H9 (cell line): ENCODE data around the gene TOM1L2. TPM values are rescaled to one million over a fixed set of nuclear protein-coding genes. Genes with fewer than 3 reads are reported as not detected.

Source experiments
- DNase-seq: peaks from one replicate; pipeline ENCODE4 v3.0.0-alpha.2; 2017
- H2AFZ ChIP-seq: one replicate; pipeline ENCODE4 v1.6.1; 2013; ENCODE audit warnings: mild to moderate bottlenecking, low read length, control low read depth, moderate library complexity
- H2AK5ac ChIP-seq: 2 replicates; pipeline ENCODE4 v1.6.1; 2013; ENCODE audit warnings: low read length, control low read depth, mixed read lengths; ENCODE audit not compliant: insufficient read length
- H2BK120ac ChIP-seq: one replicate; pipeline ENCODE4 v1.6.1; 2013; ENCODE audit warnings: low read depth, mild to moderate bottlenecking, low read length, control low read depth, inconsistent platforms; ENCODE audit not compliant: poor library complexity, severe bottlenecking
- H2BK12ac ChIP-seq: 2 replicates; pipeline ENCODE4 v1.6.1; 2013; ENCODE audit warnings: low read length, control low read depth, mixed read lengths, low read depth; ENCODE audit not compliant: insufficient read length
- H2BK15ac ChIP-seq: 2 replicates; pipeline ENCODE4 v1.6.1; 2013; ENCODE audit warnings: low read depth, low read length, control low read depth
- H2BK20ac ChIP-seq: one replicate; pipeline ENCODE4 v1.6.1; 2013; ENCODE audit warnings: low read depth, mild to moderate bottlenecking, low read length, control low read depth, inconsistent platforms; ENCODE audit not compliant: poor library complexity, severe bottlenecking
- H2BK5ac ChIP-seq: 2 replicates; pipeline ENCODE4 v1.6.1; 2013; ENCODE audit warnings: low read length, control low read depth, mixed read lengths; ENCODE audit not compliant: insufficient read length
- H3K14ac ChIP-seq: 2 replicates; pipeline ENCODE4 v1.6.1; 2013; ENCODE audit warnings: low read length, control low read depth; ENCODE audit not compliant: insufficient read depth
- H3K18ac ChIP-seq: 2 replicates; pipeline ENCODE4 v1.6.1; 2013; ENCODE audit warnings: low read depth, mild to moderate bottlenecking, mixed read lengths, low read length, control low read depth; ENCODE audit not compliant: insufficient read length
- H3K23ac ChIP-seq: 2 replicates; pipeline ENCODE4 v1.6.1; 2013; ENCODE audit warnings: low read length, control low read depth, mixed read lengths, low read depth; ENCODE audit not compliant: insufficient read length
- H3K23me2 ChIP-seq: 2 replicates; pipeline ENCODE4 v1.6.1; 2013; ENCODE audit warnings: low read depth, mild to moderate bottlenecking, mixed read lengths, low read length, control low read depth; ENCODE audit not compliant: insufficient read length, poor library complexity, severe bottlenecking
- H3K27ac ChIP-seq: 2 replicates; pipeline ENCODE4 v1.5.1; 2013; ENCODE audit warnings: low read length, control low read depth, mixed read lengths, low read depth; ENCODE audit not compliant: insufficient read length
- H3K27me3 ChIP-seq: 2 replicates; pipeline ENCODE4 v1.6.1; 2013; ENCODE audit warnings: low read length, control low read depth, inconsistent platforms; ENCODE audit not compliant: insufficient read depth
- H3K4ac ChIP-seq: 2 replicates; pipeline ENCODE4 v1.6.1; 2013; ENCODE audit warnings: low read depth, mild to moderate bottlenecking, control low read depth, inconsistent platforms, low read length, moderate library complexity
- H3K4me1 ChIP-seq: 2 replicates; pipeline ENCODE4 v1.6.1; 2013; ENCODE audit warnings: low read length, control low read depth, inconsistent platforms; ENCODE audit not compliant: insufficient read depth
- H3K4me2 ChIP-seq: 2 replicates; pipeline ENCODE4 v1.6.1; 2013; ENCODE audit warnings: low read length, control low read depth, mixed read lengths; ENCODE audit not compliant: insufficient read length, insufficient read depth
- H3K56ac ChIP-seq: 2 replicates; pipeline ENCODE4 v1.6.1; 2013; ENCODE audit warnings: low read depth, mild to moderate bottlenecking, mixed read lengths, low read length, control low read depth; ENCODE audit not compliant: insufficient read length
- H3K79me1 ChIP-seq: 2 replicates; pipeline ENCODE4 v1.6.1; 2013; ENCODE audit warnings: low read depth, mild to moderate bottlenecking, moderate library complexity, low read length, control low read depth, inconsistent platforms; ENCODE audit not compliant: insufficient read depth, poor library complexity, severe bottlenecking
- H3K79me2 ChIP-seq: 2 replicates; pipeline ENCODE4 v1.6.1; 2013; ENCODE audit warnings: low read length, control low read depth, inconsistent platforms; ENCODE audit not compliant: insufficient read depth
- H3K9ac ChIP-seq: 2 replicates; pipeline ENCODE4 v1.6.1; 2013; ENCODE audit warnings: low read length, control low read depth, mixed read lengths; ENCODE audit not compliant: insufficient read length; ENCODE audit errors: extremely low read depth
- H3K9me3 ChIP-seq: one replicate; pipeline ENCODE4 v1.6.1; 2013; ENCODE audit warnings: low read depth, low read length, inconsistent platforms; ENCODE audit not compliant: control insufficient read depth
- H3T11ph ChIP-seq: one replicate; pipeline ENCODE4 v1.6.1; 2013; ENCODE audit warnings: mild to moderate bottlenecking, low read length, control low read depth, inconsistent platforms
- H4K20me1 ChIP-seq: one replicate; pipeline ENCODE4 v1.6.1; 2013; ENCODE audit not compliant: control insufficient read depth, insufficient read length, insufficient read depth
- H4K5ac ChIP-seq: 2 replicates; pipeline ENCODE4 v1.6.1; 2013; ENCODE audit warnings: low read depth, mild to moderate bottlenecking, mixed read lengths, low read length, control low read depth; ENCODE audit not compliant: insufficient read length
- H4K8ac ChIP-seq: replicated peaks from 2 replicates; pipeline ENCODE4 v1.6.1; 2013; ENCODE audit warnings: low read length, control low read depth, mixed read lengths, low read depth; ENCODE audit not compliant: insufficient read length
- H4K91ac ChIP-seq: 2 replicates; pipeline ENCODE4 v1.6.1; 2013; ENCODE audit warnings: low read depth, mild to moderate bottlenecking, moderate library complexity, mixed read lengths, low read length, control low read depth; ENCODE audit not compliant: insufficient read length
- H3K27ac Mint-ChIP-seq, 3 experiments: 2 replicates in 2 of 3; 3 replicates in 1 of 3; pipeline ENCODE4 v1.8.0; 2020 to 2021; ENCODE audit warnings: mixed read lengths in 3 of 3, mild to moderate bottlenecking in 1 of 3, moderate library complexity in 1 of 3
- H3K27me3 Mint-ChIP-seq: 2 replicates; pipeline ENCODE4 v1.8.0; 2021; ENCODE audit warnings: low read depth, mild to moderate bottlenecking, moderate library complexity, mixed read lengths
- H3K36me3 Mint-ChIP-seq, 3 experiments: 2 replicates in 2 of 3; 3 replicates in 1 of 3; pipeline ENCODE4 v1.8.0; 2020 to 2021; ENCODE audit warnings: low read depth in 3 of 3, mixed read lengths in 3 of 3; ENCODE audit not compliant: insufficient read depth in 1 of 3
- H3K4me1 Mint-ChIP-seq, 2 experiments: 2 replicates each; pipeline ENCODE4 v1.8.0; 2020; ENCODE audit warnings: mixed read lengths in 2 of 2
- H3K4me3 Mint-ChIP-seq, 2 experiments: 2 replicates in 1 of 2; 3 replicates in 1 of 2; pipeline ENCODE4 v1.8.0; 2020 to 2021; ENCODE audit warnings: mild to moderate bottlenecking in 2 of 2, mixed read lengths in 2 of 2, moderate library complexity in 1 of 2
- H3K9me3 Mint-ChIP-seq, 2 experiments: 2 replicates in 1 of 2; 3 replicates in 1 of 2; pipeline ENCODE4 v1.8.0; 2020; ENCODE audit warnings: mild to moderate bottlenecking in 2 of 2, mixed read lengths in 2 of 2, moderate library complexity in 1 of 2
- CTCF ChIP-seq: fragments of 200-600 bp; sonication (generic); conservative IDR thresholded peaks from 3 replicates; pipeline ENCODE4 v1.8.0; 2021; ENCODE audit warnings: antibody characterized with exemption, mild to moderate bottlenecking
- WGBS: extraction: QIAGEN DNeasy Blood & Tissue Kit; methylation state at CpG from one replicate; pipeline ENCODE4 v1.1.7; 2013; ENCODE audit warnings: missing lambda C conversion rate, low lambda C conversion rate, mixed read lengths; ENCODE audit not compliant: insufficient read length; ENCODE audit errors: extremely low coverage; 5-methylcytosine and 5-hydroxymethylcytosine counted together
- total RNA-seq: library from RNA; stranded (reverse); gene quantifications from 2 replicates; pipeline ENCODE4 v1.2.1, GENCODE V29; 2021

The TOM1L2 gene
- total RNA-seq, 1 experiment from 2014 or later, result 4.6 TPM

GRCh38 chr17:17959520-17960361 lies 12.5 kb downstream of the TOM1L2 start:
- Histone ChIP-seq H3K4me2 (no peak overlapping the region), H4K20me1 (no peaks in the 10 kb centered on the region), H3K79me2 (no peaks in the 10 kb centered on the region), H3K14ac (no peak overlapping the region), H3K9me3 (no peaks in the 10 kb centered on the region), H3K9ac (no peak overlapping the region), H4K5ac (no peak overlapping the region), H4K91ac (no peak overlapping the region), H2BK20ac (no peak overlapping the region), H3K27ac (no peak overlapping the region), H3K18ac (no peak overlapping the region), H2BK5ac (no peak overlapping the region), H3K23ac (no peak overlapping the region), H3K56ac (no peak overlapping the region), H2BK15ac (no peak overlapping the region), H2AK5ac (no peak overlapping the region), H3K27me3 (no peaks in the 10 kb centered on the region), H2BK12ac (no peak overlapping the region), H2AFZ (no peak overlapping the region), H3K23me2 (no peaks in the 10 kb centered on the region), H3K4ac (no peak overlapping the region), H3T11ph (no peak overlapping the region), H3K4me1 (no peaks in the 10 kb centered on the region; the same call in 1 of the 2 replicates), H4K8ac (no peak overlapping the region), H3K79me1 (no peaks in the 10 kb centered on the region), H2BK120ac (no peak overlapping the region)
- H3K4me1 Mint-ChIP-seq, result peaks cover 17 to 18% of the 10 kb centered on the region in 2 experiments
- no peak overlapping the region for H3K27ac Mint-ChIP-seq
- H3K36me3 Mint-ChIP-seq, result peaks cover 0 to 2% (median 0%) of the 10 kb centered on the region in 3 experiments; a peak in 2 of 7 replicates
- H3K27me3 Mint-ChIP-seq, result no peaks in the 10 kb centered on the region
- no peaks in the 10 kb centered on the region for H3K9me3 Mint-ChIP-seq
- no peak for DNase-seq
- no peak overlapping the region for H3K4me3 Mint-ChIP-seq
- TF ChIP-seq CTCF, result no peak
- no CpG with 5 or more reads among the region's 7 CpGs for WGBS
